ENCODE measurements around the gene CLDN14.

Gene CLDN14

DNA sequence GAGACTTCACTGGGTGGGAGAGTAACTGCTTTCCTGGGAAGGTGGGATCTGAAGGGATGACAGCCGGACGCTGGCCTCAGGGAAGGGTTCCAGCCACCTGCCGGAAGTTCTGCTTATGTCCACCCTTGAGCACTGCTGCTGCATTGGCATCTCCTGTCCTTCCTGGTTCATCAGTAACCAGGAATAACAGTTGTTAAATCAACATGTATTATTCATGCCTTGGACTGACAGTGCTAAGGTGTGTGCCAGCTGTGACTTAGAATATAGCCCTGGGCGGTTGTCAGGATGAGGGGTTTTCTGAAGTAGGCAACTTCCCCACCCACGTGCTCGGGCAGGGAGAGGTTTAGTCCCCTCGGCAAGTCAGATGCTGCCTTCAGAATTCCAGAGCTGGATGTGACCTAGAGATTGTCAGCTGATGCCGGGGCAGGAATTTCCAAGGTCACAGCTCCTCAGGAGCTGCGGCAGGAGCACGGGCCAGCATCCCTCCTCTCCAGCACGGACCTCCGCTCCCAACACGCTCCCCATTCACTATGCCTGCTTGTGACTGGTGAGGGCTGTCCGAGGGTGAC lies 17.9 kb downstream of the CLDN14 start:
- TF ChIP-seq, protein P1, sequence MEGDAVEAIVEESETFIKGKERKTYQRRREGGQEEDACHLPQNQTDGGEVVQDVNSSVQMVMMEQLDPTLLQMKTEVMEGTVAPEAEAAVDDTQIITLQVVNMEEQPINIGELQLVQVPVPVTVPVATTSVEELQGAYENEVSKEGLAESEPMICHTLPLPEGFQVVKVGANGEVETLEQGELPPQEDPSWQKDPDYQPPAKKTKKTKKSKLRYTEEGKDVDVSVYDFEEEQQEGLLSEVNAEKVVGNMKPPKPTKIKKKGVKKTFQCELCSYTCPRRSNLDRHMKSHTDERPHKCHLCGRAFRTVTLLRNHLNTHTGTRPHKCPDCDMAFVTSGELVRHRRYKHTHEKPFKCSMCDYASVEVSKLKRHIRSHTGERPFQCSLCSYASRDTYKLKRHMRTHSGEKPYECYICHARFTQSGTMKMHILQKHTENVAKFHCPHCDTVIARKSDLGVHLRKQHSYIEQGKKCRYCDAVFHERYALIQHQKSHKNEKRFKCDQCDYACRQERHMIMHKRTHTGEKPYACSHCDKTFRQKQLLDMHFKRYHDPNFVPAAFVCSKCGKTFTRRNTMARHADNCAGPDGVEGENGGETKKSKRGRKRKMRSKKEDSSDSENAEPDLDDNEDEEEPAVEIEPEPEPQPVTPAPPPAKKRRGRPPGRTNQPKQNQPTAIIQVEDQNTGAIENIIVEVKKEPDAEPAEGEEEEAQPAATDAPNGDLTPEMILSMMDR (conservative IDR thresholded peaks at IDR 0.05) = no peak
- TF ChIP-seq ZFX (IDR thresholded peaks at IDR 0.05) = no peak
- H3K27ac ChIP-seq = peak overlapping the region; percentile 28

DNA sequence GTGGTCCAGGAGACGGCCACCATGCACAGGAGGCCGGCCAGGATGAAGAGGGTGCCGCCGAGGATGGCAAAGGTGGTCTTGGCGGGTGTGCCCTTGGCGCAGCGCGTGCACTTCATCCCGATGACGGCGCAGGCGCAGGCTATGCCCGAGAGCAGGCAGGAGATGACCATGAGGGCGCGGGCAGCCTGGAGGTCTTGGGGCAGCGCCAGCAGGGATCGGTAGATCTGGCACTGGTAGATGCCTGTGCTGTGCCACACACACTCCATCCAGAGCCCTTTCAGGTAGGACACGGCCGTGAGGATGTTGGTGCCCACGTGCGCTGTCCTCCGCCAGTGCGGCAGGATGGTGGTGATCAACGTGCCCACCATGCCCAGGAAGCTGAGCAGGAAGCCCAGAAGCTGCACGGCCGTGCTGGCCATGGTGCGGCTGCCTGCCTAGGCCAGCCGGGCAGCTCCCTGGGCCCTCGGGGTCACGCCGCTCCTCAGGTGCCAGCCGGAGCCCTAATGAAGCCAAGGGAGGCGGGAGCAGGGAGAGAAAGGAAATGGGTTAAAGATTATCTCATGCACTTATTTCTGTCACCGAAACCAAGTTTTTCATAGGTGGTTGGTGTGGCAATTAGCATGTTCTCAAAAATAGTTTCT lies 18.5 kb downstream of the CLDN14 start:
- peak overlapping the region; percentile 28 for H3K27ac ChIP-seq
- TF ChIP-seq, protein P1 (conservative IDR thresholded peaks at IDR 0.05) = no peak
- TF ChIP-seq ZFX (IDR thresholded peaks at IDR 0.05) = no peak

DNA sequence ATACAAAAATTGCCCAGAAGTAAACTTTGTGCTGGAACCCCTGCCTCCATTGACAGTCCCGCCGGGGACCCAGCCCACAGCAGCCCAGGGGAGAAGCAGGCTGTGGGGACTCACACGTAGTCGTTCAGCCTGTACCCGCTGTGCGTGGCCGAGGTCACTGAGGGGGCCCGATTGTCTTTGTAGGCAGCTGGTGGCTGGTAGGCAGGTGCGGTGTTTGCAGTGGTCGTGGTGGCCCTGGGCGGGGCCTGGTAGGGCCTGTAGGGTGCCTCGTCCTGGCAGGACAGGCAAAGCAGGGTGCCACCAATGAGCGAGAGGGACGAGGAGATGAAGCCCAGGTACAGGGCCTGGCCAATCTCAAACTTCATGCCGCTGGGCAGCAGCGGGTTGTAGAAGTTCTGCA lies 19.1 kb downstream of the CLDN14 start:
- H3K27ac ChIP-seq = peak overlapping the region; percentile 28; the same call in 1 of the 2 replicates
- TF ChIP-seq, protein P1 (conservative IDR thresholded peaks at IDR 0.05) = no peak
- TF ChIP-seq ZFX (IDR thresholded peaks at IDR 0.05) = no peak

DNA sequence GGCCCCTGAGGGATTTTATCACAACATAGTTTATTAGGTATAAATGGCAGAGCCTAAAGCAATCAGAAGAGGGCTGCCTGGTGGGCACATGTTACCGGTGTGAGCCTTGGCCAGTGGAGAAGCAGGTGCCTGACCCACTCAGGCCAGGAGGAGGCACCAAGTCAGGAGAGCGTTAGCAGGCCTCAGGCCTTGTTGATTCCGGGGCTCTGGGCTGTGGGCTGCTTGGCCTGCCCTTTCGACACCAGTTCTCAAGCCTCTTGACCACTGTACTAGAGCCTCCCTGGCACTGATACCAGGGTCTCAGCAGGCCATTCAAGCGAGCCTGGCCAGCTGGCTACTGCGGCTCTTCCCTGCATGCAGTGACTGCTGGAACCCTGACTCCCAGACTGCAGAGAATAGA lies 20.8 kb downstream of the CLDN14 start:
- no peak overlapping the region for H3K27ac ChIP-seq
- no peak for TF ChIP-seq ZFX (IDR thresholded peaks at IDR 0.05)
- TF ChIP-seq, protein P1 (conservative IDR thresholded peaks at IDR 0.05) = no peak

DNA sequence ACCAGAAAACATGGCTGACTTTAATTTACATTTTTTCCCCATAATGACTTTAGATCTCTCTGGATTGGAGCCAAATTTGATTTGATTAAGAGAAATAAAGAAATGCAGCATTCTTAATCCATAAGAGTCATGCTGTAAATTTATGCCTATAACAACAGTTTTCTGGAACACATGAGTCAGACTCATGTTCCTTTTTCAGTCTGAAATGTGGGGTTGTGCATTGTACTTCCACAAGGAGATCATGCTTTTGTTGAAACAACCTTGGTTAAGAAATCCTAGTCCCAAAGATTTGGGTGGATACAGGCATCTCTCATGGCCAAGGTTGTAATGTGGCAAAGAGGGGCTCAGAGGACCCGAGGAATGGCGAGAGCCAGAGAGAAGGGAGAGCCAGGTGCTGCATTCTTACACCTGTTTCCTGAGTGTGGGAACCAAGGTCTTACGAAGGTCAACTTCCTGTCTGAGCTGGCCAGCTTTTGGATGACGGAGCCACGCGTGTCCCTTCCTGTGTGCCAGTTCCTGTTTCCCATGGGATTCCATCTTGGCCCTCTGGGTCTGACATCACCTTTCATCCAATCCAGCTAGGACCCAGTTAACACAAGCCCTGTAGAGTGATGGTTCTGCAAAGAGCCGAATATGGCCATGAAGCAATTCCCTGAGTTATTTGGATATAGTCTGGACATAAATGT lies 23.1 kb downstream of the CLDN14 start:
- no peak for TF ChIP-seq ZFX (IDR thresholded peaks at IDR 0.05)
- TF ChIP-seq, protein P1 (conservative IDR thresholded peaks at IDR 0.05) = no peak
- no peak overlapping the region for H3K27ac ChIP-seq

DNA sequence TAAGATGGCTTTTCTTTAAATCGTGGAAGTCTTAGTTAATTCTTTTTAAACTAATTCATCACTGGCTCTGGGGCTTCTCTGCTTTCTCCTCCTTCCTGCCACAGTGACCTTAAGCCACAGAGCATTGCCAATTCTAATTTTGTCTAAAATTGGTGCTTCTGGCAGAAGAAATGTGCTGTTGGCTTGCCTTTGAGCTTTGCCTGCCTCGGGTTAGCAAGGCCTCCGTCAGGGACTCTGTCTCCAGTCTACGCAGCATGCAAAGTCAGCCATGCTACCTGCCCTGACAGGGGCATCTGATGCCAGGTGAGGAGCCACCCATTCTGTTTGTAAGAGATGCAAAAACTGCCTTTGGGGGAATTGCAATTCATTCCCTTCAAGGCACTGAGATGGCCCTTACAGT lies 25.2 kb downstream of the CLDN14 start:
- no peak overlapping the region for H3K27ac ChIP-seq
- TF ChIP-seq ZFX (IDR thresholded peaks at IDR 0.05) = no peak
- TF ChIP-seq, protein P1 (conservative IDR thresholded peaks at IDR 0.05) = no peak

DNA sequence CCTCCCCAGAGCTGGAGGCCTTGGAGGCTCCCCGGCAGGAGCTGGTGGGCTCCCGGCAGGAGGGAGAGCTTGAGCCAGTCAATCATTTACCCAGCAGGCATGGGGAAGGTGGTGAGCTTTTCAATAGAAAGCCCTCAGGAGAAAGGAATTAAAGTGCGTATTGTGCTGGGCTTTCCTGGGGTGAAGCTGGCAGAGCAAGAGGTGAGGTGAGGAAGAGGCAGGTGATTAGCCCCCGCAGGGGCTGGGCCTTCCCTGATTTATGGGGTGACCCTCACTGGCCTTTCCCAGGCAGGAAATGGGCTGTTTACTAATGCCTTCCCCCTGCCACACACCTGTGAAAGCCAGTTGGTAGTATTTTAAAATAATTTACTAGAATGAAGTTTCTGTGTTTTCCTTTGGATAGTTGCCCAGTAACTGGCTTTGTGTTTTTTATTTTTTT lies 25.8 kb downstream of the CLDN14 start:
- no peak overlapping the region for H3K27ac ChIP-seq
- TF ChIP-seq, protein P1 (conservative IDR thresholded peaks at IDR 0.05) = no peak
- TF ChIP-seq ZFX (IDR thresholded peaks at IDR 0.05) = no peak
